Activated CD8-positive, alpha-beta T cell treated with anti-CD3 and anti-CD28 coated beads, Interleukin-2, amount 10 ng/mL, durations not matched to agents 7 days and 5 days (primary cell): Measurements from ENCODE around the gene CCDC33. TPM values are rescaled to one million over a fixed set of nuclear protein-coding genes. Genes with fewer than 3 reads are reported as not detected.

Source experiments
- ATAC-seq: fragments of 150-1000 bp; cut with Tn5 transposase; one replicate; pipeline ENCODE4 v1.10.0; 2021; ENCODE audit warnings: moderate library complexity
- CTCF ChIA-PET: fragments of 350-600 bp; sonication (Branson Sonifier 250); formaldehyde crosslinking; loops from one replicate; lab custom pipeline; 2021; ENCODE audit warnings: antibody characterized with exemption; lab: Charles Lee
- POLR2A ChIA-PET: fragments of 350-600 bp; sonication (Branson Sonifier 250); formaldehyde crosslinking; loops from one replicate; lab custom pipeline; 2021; ENCODE audit warnings: antibody characterized with exemption; lab: Charles Lee
- DNase-seq: peaks from one replicate; pipeline ENCODE4 v3.0.0-alpha.2; 2020
- H3K27ac Mint-ChIP-seq: one replicate; pipeline ENCODE4 v1.8.0; 2021; ENCODE audit warnings: mild to moderate bottlenecking, mixed read lengths
- H3K27me3 Mint-ChIP-seq: one replicate; pipeline ENCODE4 v1.8.0; 2021; ENCODE audit warnings: low read depth, mixed read lengths
- H3K36me3 Mint-ChIP-seq: one replicate; pipeline ENCODE4 v1.8.0; 2021; ENCODE audit warnings: low read depth, mixed read lengths
- H3K4me1 Mint-ChIP-seq: one replicate; pipeline ENCODE4 v1.8.0; 2021; ENCODE audit warnings: low read depth, mixed read lengths
- H3K4me3 Mint-ChIP-seq: one replicate; pipeline ENCODE4 v1.8.0; 2021; ENCODE audit warnings: mild to moderate bottlenecking, mixed read lengths
- H3K9me3 Mint-ChIP-seq: one replicate; pipeline ENCODE4 v1.8.0; 2022; ENCODE audit warnings: mixed read lengths; ENCODE audit not compliant: insufficient read depth
- total RNA-seq, 2 experiments: library from RNA; stranded (reverse); gene quantifications; one replicate each; pipeline ENCODE4 v1.2.3, GENCODE V29; 2021

The CCDC33 gene
- not detected for total RNA-seq

- Mint-ChIP-seq H3K4me1 (no peaks in the 10 kb centered on the region), H3K4me3 (no peak within 1 kb of the TSS), H3K27me3 (peaks cover 2% of the 10 kb centered on the region), H3K9me3 (no peaks in the 10 kb centered on the region), H3K27ac (no peak within 1 kb of the TSS), H3K36me3 (no peaks in the 10 kb centered on the region)
- POLR2A ChIA-PET = no interaction called here
- DNase-seq (no peak), ATAC-seq (no peak)
- CTCF ChIA-PET = no interaction called here
Measured at GRCh38 chr15:74235962-74236361, at the start of gene CCDC33. TSS of gene CCDC33 (plus strand) at chr15:74236326. CDS start at chr15:74236720, 394 bp downstream.

GRCh38 chr15:74188216-74188615 lies 47.9 kb upstream of the CCDC33 start:
- ATAC-seq (no peak), DNase-seq (no peak)
- POLR2A ChIA-PET = no interaction called here
- Mint-ChIP-seq H3K27ac (no peak overlapping the region), H3K9me3 (no peaks in the 10 kb centered on the region), H3K4me1 (no peaks in the 10 kb centered on the region), H3K36me3 (no peaks in the 10 kb centered on the region), H3K4me3 (no peak overlapping the region), H3K27me3 (peaks cover 2% of the 10 kb centered on the region)
- CTCF ChIA-PET = no interaction called here

GRCh38 chr15:74191798-74192197 lies 44.3 kb upstream of the CCDC33 start:
- Mint-ChIP-seq H3K4me3 (no peak overlapping the region), H3K27me3 (peaks cover 2% of the 10 kb centered on the region), H3K36me3 (no peaks in the 10 kb centered on the region), H3K9me3 (no peaks in the 10 kb centered on the region), H3K27ac (no peak overlapping the region), H3K4me1 (no peaks in the 10 kb centered on the region)
- ChIA-PET CTCF (no interaction called here), POLR2A (no interaction called here)
- ATAC-seq = no peak
- DNase-seq = no peak

- CTCF ChIA-PET = no interaction called here
- Mint-ChIP-seq H3K9me3 (no peaks in the 10 kb centered on the region), H3K36me3 (no peaks in the 10 kb centered on the region), H3K27ac (no peak overlapping the region), H3K4me3 (no peak overlapping the region), H3K4me1 (no peaks in the 10 kb centered on the region), H3K27me3 (no peaks in the 10 kb centered on the region)
- no peak for ATAC-seq
- POLR2A ChIA-PET = no interaction called here
- DNase-seq = no peak
Measured at GRCh38 chr15:74192751-74193150, 43.4 kb upstream of the CCDC33 start.

GRCh38 chr15:74193299-74193718 lies 42.8 kb upstream of the CCDC33 start:
- Mint-ChIP-seq H3K9me3 (no peaks in the 10 kb centered on the region), H3K27me3 (no peaks in the 10 kb centered on the region), H3K4me1 (no peaks in the 10 kb centered on the region), H3K27ac (no peak overlapping the region), H3K36me3 (no peaks in the 10 kb centered on the region), H3K4me3 (no peak overlapping the region)
- no peak for ATAC-seq
- CTCF ChIA-PET = no interaction called here
- POLR2A ChIA-PET = no interaction called here
- DNase-seq = no peak

- Mint-ChIP-seq H3K27ac (no peak overlapping the region), H3K9me3 (no peaks in the 10 kb centered on the region), H3K4me1 (no peaks in the 10 kb centered on the region), H3K36me3 (no peaks in the 10 kb centered on the region), H3K4me3 (no peak overlapping the region), H3K27me3 (no peaks in the 10 kb centered on the region)
- no peak for DNase-seq
- ATAC-seq = no peak
- CTCF ChIA-PET = no interaction called here
- POLR2A ChIA-PET = no interaction called here
Measured at GRCh38 chr15:74193905-74194304, 42.2 kb upstream of the CCDC33 start.

- Mint-ChIP-seq H3K9me3 (no peaks in the 10 kb centered on the region), H3K4me1 (no peaks in the 10 kb centered on the region), H3K36me3 (no peaks in the 10 kb centered on the region), H3K27me3 (no peaks in the 10 kb centered on the region), H3K4me3 (no peak overlapping the region), H3K27ac (no peak overlapping the region)
- ChIA-PET POLR2A (no interaction called here), CTCF (no interaction called here)
- DNase-seq (no peak), ATAC-seq (no peak)
Measured at GRCh38 chr15:74194572-74195559, 41.3 kb upstream of the CCDC33 start.

GRCh38 chr15:74196175-74196574 lies 40.0 kb upstream of the CCDC33 start:
- ATAC-seq (no peak), DNase-seq (no peak)
- no peak overlapping the region for H3K27ac Mint-ChIP-seq
- POLR2A ChIA-PET = no interaction called here
- H3K36me3 Mint-ChIP-seq = no peaks in the 10 kb centered on the region
- CTCF ChIA-PET = no interaction called here
- H3K27me3 Mint-ChIP-seq = no peaks in the 10 kb centered on the region
- no peaks in the 10 kb centered on the region for H3K4me1 Mint-ChIP-seq
- no peak overlapping the region for H3K4me3 Mint-ChIP-seq
- H3K9me3 Mint-ChIP-seq = no peaks in the 10 kb centered on the region

- Mint-ChIP-seq H3K9me3 (no peaks in the 10 kb centered on the region), H3K4me3 (no peak overlapping the region), H3K36me3 (no peaks in the 10 kb centered on the region), H3K27me3 (no peaks in the 10 kb centered on the region), H3K27ac (no peak overlapping the region), H3K4me1 (no peaks in the 10 kb centered on the region)
- ChIA-PET CTCF (no interaction called here), POLR2A (interaction anchor here (0.6 kb wide), 1 partner anchor 16 kb away, joined by 3 read pairs; no protein-coding TSS in a partner anchor)
- ATAC-seq (no peak), DNase-seq (no peak)
Measured at GRCh38 chr15:74197176-74197965, 38.8 kb upstream of the CCDC33 start.

- no peak overlapping the region for H3K27ac Mint-ChIP-seq
- POLR2A ChIA-PET = no interaction called here
- ATAC-seq = no peak
- H3K9me3 Mint-ChIP-seq = no peaks in the 10 kb centered on the region
- no peaks in the 10 kb centered on the region for H3K36me3 Mint-ChIP-seq
- peaks cover 3% of the 10 kb centered on the region for H3K4me1 Mint-ChIP-seq
- no peak for DNase-seq
- no peak overlapping the region for H3K4me3 Mint-ChIP-seq
- CTCF ChIA-PET = no interaction called here
- peaks cover 4% of the 10 kb centered on the region for H3K27me3 Mint-ChIP-seq
Measured at GRCh38 chr15:74199297-74199652, 36.9 kb upstream of the CCDC33 start.

GRCh38 chr15:74200412-74200815 lies 35.7 kb upstream of the CCDC33 start:
- no peak for ATAC-seq
- Mint-ChIP-seq H3K27me3 (peaks cover 4% of the 10 kb centered on the region), H3K9me3 (no peaks in the 10 kb centered on the region), H3K27ac (no peak overlapping the region), H3K4me3 (no peak overlapping the region), H3K4me1 (peaks cover 9% of the 10 kb centered on the region), H3K36me3 (no peaks in the 10 kb centered on the region)
- ChIA-PET POLR2A (no interaction called here), CTCF (interaction anchor here (0.7 to 1.1 kb wide), 2 partner anchors 107 to 120 kb away, joined by 3 read pairs; no protein-coding TSS in a partner anchor)
- no peak for DNase-seq

GRCh38 chr15:74200871-74201419 lies 35.2 kb upstream of the CCDC33 start:
- DNase-seq (no peak), ATAC-seq (no peak)
- H3K4me3 Mint-ChIP-seq = no peak overlapping the region
- H3K27ac Mint-ChIP-seq = no peak overlapping the region
- H3K36me3 Mint-ChIP-seq = no peaks in the 10 kb centered on the region
- H3K9me3 Mint-ChIP-seq = no peaks in the 10 kb centered on the region
- peaks cover 4% of the 10 kb centered on the region for H3K27me3 Mint-ChIP-seq
- peaks cover 9% of the 10 kb centered on the region for H3K4me1 Mint-ChIP-seq
- POLR2A ChIA-PET = no interaction called here
- CTCF ChIA-PET = interaction anchor here (0.7 to 1.1 kb wide), 2 partner anchors 106 to 120 kb away, joined by 3 read pairs; no protein-coding TSS in a partner anchor
